IPS DF 19.7 (cell line): ENCODE measurements around the gene AGFG1.
"Not testable (repeated sequence)": the region's sequence is repeated elsewhere in the genome, so short reads cannot be mapped to it uniquely, and the experiment has no call there.

Source experiments
- DNase-seq: peaks from one replicate; pipeline ENCODE4 v3.0.0-alpha.2; 2013; ENCODE audit warnings: low read depth, low spot score

Gene AGFG1

DNA sequence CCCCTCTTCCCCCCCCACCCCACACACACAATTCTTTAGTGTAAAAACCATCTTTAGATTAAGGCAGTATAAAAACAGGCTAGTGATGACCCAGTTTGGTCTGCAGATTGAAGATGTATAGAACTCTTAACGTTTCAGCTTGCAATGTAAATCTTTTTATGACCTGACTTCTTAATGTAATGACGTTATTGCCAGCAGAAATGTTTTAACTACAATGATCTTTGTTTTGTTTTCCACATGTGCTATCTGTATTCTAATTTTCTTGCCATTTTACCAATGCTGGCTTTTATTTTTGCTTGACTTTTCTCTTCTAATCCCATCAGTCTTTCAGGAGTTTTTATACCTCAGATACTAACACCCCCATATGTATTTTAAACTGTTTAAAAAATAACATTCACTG is 25.2 kb downstream of the AGFG1 start:
- no peak for DNase-seq

DNA sequence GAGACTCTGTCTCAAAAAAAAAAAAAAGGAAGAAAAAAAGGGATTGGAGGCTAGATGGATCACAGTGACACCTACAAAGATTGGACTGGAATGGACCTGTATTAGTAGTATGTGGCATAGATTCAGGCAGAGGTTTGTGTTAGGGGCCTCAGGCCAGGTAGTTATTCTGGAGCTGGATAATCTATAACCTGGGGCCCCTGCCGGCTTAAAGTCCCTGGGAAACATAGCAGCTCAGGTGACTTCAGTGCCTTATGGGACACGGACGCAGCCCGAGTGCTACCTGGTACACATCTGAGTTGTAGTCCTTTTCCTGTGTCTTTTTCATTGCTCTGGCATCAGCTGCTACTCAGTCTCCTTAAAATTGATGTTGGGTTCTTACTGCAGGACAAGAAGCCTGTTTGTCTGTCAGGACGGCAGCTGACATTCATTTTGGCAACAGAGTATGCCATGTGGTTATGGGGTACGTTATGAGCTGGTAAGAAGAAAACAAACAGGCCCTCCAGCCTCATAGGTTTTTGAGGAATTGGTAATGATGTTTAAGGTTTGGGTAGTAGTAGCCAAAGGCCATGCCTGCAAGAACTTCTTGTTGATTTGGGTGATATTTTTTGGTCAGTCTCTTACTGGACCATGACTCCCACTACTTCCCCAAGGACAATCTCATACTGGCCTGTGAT is 27.8 kb downstream of the AGFG1 start:
- DNase-seq: no peak

DNA sequence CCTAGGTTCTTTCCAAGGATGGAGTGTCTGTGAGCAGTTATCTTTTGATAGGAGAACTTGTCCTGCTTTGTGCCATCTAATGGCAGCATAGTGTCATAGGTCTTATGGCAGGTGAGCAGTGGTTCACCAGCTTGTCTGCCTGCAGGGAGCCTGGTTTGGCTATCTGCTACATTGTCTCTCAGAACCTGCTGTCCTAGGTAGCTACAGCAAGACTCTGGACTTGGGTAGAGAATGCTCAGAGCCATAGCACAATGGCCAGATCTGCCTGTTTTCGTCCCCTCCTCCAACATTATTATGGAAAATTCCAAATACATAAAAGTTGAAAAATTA is 28.3 kb downstream of the AGFG1 start:
- DNase-seq: no peak

DNA sequence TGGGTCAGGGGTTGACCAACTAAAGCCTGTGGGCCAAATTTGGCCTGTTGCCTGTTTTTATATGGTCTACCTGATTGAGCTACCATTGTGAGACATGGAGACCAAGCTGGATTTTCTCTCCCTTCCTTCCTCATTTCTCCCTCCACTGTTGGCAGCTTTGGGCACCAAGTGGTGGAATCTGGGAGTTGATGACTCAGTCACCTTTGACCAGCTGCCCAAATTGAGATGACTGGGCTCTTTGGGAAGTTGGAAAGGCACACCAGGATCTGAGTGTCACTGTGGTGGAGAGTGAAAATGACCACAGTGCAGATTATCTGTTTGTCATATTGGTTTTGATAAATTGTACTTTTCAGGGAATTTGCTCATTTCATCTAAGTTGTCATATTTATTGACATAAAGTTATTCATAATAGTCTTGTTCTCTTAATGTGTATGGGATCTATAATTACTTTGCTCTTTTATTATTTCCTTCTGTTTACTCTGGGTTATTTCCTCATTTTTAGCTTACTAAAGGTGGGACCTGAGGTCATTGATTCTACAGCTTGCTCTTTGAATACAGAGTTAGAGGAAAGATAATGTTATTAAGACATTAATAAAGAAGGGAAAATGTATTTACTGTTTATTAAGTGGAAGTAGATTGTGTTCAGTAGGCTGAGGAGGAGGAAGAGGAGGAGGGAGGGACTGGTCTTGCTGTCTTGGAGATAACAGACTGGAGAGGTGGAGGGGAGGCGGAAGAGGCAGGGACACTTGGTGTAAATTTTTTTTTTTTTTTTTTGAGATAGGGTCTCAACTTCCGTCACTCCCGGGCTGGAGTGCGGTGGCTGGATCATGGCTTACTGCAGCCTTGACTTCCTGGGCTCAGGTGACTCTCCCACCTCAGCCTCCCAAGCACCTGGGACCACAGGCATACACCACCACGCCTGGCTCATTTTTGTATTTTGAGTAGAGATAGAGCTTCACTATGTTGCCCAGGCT is 31.8 kb downstream of the AGFG1 start:
- no peak for DNase-seq

DNA sequence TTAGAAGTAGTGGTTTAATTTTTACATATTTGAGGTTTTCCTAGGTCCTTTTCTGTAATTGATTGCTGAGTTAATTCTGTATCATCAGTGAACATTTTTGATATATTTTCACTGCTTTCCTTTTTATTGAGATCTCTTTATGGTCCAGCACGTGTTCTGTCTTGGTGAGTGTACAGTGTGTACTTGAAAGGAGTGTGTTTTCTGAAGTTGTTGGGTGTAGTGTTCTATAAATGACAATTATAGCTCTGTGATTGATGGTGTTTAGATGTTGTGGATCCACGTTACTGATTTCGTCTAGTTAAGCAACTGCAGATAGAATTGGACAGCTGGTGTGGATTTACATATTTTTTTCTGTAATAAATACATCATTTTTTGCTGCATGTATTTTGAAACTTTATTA is 32.7 kb downstream of the AGFG1 start:
- DNase-seq: no peak

DNA sequence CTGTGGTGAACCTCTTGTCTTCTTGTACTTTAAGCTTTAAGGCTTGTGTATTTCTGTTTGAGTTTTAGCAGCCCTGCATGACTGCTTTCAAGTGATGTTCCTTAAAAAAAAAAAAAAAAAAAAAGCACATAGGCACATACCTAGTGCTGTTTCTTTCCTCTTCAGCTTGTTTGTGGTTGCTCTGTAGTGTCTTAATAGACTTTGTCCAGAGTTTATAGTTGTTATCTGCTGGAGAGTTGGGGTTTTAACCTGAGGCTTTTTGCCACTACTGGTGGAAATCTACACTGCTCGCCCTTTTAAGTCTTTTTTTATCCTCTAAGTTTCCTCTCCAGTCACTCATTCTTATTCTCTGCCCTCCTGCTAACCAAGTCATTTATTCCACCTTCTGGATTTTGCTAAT is 34.5 kb downstream of the AGFG1 start:
- DNase-seq: no peak

DNA sequence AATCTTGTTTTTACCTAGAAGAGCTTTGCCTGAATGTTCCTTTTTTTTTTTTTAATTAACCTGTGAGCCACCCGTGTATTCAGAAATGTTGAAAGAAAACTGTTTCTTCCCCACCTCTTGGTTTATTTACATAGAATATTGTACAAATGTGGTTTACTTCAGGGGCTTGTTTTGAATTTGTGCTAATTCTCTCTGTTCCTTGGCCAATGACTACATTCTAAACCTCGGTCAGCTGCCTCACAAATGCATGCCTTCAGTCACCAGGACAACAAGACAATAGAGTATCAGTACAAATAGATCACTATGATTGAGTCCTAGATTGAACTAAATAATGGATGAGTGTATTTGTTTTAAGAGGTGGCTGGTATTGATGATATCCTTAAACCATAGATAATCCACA is 36.0 kb downstream of the AGFG1 start:
- no peak for DNase-seq

DNA sequence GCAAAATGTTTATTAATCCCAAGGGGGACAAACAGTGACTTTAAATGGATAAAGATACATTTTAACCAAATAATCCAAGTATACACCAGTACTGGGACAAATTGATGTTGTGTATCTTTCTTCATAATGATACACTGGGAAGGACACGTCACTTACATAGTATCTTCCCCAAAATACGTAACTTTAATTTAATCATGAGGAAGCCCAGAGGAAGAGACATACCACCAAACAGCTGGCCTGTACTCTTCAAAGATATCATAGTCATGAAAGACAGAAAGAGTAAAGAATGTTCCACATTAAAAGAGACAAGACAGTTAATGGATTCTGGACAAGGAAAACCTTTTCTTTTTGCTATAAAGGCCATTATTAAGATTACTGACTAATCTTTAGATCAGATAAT is 37.1 kb downstream of the AGFG1 start:
- DNase-seq: no peak

DNA sequence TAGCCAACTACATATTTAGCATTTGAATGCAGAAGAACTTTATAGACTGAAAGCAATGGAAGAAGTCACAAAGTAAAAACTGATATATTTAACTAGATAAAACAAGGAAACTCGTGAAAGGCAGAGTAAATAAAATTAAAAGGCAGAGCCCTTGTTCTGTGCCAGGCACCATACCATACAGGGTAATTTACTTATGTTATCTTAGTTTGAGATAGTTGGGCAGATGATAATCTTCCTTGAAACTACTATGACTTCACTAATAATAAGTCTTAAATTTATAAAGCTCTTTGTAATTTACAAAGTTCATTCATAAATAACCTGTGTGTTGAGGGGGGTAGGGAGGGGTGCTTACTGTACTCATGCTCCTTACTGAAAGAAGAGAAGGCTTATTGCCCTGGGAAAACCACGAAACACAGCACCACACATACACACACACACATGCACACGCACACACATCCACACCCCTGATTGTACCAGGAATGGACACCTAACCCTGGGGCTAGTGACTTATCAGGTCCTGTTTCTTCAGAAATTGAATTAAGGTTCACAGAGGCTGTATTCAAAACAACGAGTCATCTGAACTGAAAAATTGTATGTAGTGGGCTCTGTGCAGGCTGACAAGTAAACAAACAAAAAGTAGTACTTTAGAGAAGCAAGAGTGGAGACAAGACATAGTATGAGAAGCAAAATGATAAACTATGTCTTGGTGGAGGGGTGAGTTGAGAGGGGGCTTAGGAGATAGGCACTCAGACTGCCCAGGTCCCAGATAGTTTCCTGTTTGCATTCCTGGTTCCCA is 38.1 kb downstream of the AGFG1 start:
- no peak for DNase-seq

DNA sequence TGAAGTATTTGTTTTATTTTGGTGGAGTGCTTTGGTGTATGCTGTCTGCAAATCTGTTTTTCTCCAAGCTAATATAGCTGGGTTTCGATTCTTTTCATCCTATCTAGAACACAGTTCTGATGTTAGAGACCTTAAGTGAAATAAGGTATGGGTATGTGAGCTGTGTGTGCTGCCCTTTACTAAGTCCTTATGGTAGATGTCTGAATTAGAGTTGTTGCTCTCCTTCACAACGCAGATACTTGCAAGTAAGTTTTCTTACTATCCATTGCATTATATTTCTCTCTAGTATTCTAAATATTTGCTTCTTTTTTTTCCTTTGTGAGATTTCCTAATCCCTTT is 38.6 kb downstream of the AGFG1 start:
- DNase-seq: no peak

DNA sequence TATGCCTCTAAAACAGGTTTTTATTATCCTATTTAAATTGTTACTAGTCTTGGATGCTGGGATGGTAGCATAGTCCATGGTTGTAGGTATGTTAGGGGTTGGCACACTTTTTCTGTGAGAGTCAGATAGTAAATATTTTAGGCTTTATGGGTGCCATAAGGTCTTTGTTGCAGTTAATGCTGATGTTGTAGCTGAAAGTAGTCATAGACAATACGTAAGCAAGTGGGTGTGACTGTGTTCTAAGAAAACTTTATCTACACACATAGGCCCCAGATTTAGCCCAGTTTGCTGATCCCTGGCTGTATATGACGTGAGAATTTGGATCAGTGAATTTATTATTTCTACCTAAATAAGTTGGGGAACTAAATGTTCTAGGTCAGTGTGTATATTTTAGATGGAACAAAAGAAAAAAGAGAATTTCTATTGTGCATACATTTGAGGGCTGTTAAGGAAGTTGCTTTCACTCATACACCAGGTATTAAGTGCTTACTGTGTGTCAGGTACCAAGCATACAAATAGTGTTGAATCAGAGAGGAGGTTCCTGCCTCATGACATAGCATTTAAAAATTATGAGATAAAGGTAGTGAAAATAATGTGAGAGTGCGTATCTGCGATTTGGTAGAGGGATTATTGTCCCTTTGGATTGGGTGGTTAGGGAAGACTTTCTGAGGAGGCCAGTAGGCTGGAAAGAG is 39.4 kb downstream of the AGFG1 start:
- DNase-seq: no peak

DNA sequence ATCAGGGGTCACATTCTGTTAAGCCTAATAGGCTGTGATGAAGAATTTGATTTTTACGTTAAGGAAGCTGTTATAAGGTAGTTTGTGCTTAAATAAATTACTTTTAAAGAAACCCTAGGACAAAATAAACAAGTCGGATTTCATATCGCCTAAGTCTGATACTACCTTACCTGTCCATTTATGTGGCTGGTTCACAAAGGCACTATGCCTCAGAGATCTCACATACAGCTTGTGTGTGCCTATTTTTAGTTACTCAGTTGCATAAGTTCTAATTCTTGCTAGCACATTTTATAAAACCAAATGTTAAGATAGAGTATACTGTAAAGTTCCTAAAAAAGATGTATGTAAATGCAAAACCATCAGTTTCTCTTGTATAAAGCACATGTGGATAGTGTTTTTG is 40.0 kb downstream of the AGFG1 start:
- DNase-seq: no peak

DNA sequence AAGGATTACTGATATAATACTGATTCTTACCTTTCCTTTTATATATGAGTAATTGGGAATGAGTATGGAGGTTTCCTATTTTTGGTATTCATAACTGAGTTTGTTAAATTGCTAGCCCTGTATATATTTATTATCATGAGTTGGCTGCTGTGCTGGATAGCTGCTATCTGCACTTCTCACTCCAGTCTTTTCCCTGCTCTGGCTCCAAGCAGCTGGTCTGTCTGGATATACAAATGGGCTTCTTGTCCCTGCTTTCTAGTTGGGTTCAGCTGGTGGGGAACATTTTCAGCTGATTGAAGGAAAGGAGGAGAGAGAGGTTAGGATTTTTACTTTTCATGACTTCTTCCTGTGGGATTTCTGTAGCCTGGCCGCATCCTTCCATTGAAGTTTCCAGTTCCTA is 41.2 kb downstream of the AGFG1 start:
- DNase-seq: no peak

DNA sequence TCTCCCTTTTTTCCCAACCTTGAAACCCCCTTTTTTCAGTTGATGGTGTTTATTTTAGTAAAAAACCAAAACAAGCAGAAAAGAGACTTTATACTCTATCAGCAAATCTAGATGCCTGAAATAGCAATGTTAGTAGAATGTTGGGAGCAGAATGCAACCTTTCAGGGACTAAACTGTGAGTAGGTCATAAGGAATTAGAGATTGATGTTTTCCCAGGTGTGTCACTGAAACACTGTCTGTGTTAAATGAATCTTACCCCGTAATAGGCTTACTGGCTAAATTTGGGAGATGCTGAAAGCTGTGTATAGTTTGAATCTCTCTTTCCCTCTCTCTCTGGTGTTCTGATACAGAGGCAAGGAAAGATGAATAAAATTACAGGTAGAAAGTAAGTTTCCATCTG is 43.8 kb downstream of the AGFG1 start:
- DNase-seq: no peak

DNA sequence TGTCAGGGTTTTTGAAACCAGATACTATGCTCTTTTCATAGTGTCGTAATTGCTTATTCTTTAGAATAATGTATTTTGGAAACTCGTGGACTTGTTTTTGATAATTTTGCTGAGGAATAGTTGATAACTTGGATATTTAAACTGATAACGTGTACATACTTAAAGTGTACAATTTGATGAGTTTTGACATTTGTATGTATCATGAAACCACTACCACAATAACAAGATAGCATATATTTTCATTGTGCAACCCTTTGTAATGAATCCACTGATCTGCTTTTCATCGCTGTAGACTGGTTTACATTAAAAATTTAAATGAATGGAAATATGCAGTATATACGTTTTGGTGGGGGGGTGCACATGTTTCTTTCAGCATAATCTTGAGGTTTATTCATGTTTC is 45.8 kb downstream of the AGFG1 start:
- no peak for DNase-seq

DNA sequence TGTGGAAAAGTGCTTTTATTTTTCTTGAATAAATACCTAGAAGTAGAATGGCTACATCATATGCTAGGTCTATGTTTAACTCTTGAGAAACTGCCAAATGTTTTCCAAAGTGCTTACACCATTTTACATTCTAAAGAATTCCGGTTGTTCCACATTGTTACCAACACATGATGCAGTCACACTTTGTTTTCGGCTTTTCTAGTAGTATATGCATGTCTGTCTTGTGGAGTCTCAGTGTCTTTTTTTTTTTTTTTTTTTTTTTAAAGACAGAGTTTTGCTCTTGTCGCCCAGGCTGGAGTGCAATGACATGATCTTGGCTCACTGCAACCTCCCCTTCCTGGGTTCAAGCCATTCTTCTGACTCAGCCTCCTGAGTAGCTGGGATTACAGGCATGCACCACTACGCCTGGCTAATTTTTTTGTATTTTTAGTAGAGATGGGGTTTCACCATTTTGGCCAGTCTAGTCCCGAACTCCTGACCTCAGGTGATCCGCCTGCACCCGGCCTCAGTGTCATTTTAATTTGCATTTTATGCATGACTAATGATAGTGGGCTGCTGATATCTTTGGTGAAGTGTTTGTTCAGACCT is 46.4 kb downstream of the AGFG1 start:
- not testable (repeated sequence) for DNase-seq

DNA sequence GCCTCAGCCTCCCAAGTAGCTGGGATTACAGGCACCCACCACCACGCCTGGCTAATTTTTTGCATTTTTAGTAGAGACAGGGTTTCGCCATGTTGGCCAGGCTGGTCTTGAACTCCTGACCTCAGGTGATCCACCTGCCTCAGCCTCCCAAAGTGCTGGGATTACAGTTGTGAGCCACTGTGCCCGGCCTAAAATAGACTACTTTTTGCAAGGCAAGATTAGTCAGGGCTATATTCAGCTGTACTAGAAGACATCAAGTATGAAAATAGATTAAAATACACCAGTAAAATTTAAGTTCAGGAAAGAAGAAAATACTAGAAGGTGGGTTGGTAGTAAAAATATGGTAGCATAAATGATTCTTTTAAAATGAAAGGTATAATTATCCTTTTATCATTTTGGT is 49.2 kb downstream of the AGFG1 start:
- DNase-seq: not testable (repeated sequence)

DNA sequence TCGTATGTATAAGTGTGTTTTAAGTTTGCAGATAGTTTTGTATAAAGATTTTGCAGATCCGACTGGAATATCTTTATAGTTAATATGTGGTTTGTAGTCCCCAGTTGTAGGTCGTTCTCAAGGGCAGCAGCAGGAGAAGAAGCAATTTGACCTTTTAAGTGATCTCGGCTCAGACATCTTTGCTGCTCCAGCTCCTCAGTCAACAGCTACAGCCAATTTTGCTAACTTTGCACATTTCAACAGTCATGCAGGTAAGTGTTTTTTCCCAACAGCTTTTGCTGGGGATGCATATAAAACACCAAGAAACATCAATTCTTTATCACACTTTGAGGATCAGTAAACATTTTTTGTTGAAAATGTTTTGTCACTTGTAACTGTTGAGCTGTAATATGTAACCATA is 52.7 kb downstream of the AGFG1 start:
- no peak for DNase-seq

DNA sequence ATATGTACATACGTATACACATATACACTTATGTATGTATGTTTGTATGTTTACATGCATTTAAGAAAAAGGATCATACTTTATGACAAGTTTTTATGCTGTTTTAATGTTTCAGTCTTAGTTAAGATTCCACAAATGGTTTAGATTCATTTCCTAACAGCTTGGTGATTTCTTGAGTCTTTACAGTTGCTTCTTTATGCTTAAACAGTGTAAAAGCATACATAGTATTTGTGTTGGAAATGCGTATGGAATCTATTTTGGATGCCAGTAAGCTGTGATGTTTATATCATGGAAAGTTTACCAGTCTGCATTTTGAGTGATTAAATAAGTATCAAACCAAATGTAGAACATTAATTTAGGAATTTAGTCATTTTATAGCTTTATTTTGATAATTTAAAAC is 55.4 kb downstream of the AGFG1 start:
- no peak for DNase-seq

DNA sequence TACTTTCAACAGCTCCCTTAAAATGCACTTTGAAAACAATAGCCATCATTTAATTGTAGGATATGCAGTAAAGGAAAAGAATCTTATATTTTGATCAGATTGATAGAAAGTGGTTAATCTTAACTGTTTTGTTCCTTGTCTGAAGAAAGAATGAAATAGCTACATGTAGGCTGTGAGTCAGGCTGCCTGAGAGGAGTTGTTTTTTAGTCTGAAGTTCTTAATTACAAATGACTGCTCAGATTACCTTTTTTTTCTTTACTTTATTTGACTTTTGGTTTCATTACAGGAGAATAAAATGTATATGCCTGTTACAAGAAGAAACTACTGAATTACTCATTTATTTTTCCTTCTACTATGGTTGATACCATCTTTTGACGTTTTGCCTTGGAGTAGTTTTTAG is 56.8 kb downstream of the AGFG1 start:
- no peak for DNase-seq

DNA sequence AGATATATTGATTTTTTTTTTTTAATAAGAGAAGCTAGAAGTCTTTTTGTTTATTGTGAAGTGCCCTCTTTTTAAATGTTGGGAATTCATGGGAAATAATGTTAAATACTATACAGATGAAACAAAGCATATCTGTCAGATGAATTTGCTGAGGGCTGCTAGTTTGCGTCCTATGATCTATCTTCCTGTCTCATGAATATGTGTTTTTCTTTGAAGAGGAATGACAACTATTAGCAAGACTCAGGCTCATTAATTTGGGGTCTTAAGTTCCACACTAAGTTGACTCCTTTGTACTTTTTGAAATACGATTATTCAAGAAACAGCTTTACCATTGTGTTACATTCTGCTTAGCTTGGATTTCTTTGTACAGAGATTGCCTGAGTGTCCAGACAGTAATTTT is 57.9 kb downstream of the AGFG1 start:
- DNase-seq: no peak

DNA sequence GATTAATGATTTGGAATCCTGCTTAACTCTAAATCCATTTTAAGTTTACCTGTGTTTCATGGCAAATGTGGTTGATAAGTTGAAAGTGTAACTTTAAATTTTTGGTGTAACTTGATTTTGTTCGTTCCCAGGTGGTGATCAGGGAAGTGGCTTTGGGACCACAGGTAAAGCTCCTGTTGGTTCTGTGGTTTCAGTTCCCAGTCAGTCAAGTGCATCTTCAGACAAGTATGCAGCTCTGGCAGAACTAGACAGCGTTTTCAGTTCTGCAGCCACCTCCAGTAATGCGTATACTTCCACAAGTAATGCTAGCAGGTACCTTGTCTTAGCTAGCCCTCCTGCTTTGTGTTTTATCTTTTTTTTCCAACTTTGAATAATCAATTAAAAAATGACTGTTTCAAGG is 62.8 kb downstream of the AGFG1 start:
- DNase-seq: no peak
